ENCODE measurements around the gene SLC16A6. TPM values are rescaled to one million over a fixed set of nuclear protein-coding genes. Genes with fewer than 3 reads are reported as not detected.
"Not testable (repeated sequence)": the region's sequence is repeated elsewhere in the genome, so short reads cannot be mapped to it uniquely, and the experiment has no call there.

Gene SLC16A6
- total RNA-seq, 1 donor from 2014 or later: 2.7 TPM

DNA sequence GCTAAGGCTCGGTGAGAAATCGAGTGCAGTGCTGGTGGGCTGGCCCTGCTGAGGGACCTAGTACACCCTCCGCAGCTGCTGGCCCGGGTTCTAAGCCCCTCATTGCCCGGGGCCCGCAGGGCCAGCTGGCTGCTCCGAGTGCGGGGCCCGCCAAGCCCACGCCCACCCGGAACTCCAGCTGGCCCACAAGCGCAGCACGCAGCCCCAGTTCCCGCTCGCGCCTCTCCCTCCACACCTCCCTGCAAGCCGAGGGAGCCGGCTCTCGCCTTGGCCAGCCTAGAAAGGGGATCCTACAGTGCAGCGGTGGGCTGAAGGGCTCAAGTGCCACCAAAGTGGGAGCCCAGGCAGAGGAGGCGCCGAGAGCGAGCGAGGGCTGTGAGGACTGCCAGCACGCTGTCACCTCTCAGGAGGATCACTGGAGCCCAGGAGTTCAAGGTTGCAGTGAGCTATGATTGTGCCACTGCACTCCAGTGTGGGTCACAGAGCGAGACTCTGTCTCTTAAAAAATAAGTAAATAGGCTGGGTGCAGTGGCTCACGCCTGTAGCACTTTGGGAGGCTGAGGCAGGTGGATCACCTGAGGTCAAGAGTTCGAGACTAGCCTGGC lies 18.2 kb upstream of the SLC16A6 start:
- not testable (repeated sequence) for DNase-seq

DNA sequence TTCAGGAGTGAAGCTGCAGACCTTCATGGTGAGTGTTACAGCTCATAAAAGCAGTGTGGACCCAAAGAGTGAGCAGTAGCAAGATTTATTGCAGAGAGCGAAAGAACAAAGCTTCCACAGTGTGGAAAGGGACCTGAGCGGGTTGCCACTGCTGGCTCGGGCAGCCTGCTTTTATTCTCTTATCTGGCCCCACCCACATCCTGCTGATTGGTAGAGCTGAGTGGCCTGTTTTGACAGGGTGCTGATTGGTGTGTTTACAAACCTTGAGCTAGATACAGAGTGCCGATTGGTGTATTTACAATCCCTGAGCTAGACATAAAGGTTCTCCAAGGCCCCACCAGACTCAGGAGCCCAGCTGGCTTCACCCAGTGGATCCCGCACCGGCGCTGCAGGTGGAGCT lies 17.6 kb upstream of the SLC16A6 start:
- DNase-seq: not testable (repeated sequence)

DNA sequence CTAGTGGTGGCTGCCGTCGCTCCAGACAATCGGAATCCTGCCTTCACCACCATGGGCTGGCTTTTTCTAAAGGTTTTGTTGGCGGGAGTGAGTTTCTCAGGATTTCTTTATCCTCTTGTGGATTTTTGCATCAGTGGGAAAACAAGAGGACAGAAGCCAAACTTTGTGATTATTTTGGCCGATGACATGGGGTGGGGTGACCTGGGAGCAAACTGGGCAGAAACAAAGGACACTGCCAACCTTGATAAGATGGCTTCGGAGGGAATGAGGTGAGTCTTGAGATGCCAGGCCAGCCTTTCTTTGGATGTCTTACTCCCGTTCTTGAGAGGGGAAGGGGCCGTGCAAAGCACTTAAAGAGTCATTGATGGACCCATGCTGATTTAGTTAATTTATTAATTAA lies 16.5 kb upstream of the SLC16A6 start:
- DNase-seq: no peak

DNA sequence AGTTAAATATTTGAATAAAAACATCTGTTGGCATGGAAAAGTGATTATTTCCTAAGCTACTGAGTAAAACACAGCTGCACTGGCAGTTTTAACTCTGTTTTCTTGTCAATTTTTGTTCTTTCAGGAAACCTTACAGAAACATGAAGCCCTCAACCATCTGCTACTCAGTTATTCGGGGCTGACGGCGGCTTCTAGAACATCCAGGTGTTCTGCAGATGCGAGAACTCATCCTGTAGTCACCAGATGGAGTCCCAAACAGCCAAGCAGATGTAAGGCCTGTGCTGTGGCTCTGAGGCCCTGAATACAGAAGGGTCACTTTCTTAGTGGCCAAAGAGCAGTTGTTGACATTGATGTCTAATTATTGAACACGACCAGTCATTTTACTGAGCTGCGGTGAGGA lies 15.9 kb upstream of the SLC16A6 start:
- DNase-seq: peak; percentile 47

DNA sequence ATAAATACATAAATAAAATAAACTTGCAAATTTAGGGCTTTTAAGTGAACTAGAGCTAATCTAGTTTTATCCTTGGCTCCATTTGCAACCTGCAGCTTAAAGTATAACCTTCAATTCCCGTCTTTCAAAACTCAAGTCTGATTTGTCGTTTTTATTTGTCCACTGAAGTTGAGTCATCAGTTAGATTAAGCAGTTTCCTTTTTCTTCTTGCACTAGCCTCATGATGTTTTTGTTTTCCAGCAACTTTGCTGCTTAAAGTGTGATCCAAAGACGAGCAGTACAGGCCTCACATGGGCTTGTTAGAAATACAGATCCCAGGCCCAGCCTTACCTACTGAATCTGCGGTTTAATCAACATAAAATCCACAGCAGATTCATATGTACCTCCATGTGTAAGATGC lies 14.2 kb upstream of the SLC16A6 start:
- no peak for DNase-seq

DNA sequence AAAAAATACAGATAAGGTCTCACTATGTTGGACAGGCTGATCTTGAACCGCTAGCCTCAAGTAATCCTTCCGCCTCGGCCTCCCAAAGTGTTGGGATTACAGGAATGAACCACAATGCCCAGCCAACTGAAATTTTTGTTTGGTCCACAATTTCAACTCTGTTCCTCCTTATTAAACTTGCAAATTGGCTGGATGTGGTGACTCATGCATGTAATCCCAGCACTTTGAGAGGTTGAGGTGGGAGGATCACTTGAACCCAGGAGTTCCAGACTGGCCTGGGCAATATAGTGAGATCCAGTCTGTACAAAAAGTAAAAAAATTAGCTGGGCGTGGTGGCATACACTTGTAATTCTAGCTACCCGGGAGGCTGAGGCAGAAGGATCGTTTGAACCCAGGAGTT lies 13.8 kb upstream of the SLC16A6 start:
- DNase-seq: no peak

DNA sequence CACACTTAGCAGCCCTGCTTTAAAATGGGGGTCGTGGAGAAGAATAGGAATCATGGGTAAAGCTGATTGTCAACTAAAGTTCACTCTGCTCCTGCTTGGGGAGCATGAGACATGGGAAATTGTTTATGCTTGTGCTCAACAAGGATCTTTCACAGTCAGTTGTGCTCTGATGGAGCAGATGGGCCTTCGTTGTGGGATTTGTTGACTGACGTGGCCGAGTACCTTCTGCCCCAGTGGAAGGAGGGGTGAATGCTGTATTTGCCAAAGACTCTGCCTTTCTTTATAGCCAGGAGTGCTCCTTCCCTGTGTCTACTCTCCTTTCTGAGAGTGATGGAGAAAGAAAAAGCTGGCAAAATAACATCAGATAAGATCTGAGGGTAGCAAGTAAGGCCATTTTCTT lies 11.7 kb upstream of the SLC16A6 start:
- DNase-seq: no peak

DNA sequence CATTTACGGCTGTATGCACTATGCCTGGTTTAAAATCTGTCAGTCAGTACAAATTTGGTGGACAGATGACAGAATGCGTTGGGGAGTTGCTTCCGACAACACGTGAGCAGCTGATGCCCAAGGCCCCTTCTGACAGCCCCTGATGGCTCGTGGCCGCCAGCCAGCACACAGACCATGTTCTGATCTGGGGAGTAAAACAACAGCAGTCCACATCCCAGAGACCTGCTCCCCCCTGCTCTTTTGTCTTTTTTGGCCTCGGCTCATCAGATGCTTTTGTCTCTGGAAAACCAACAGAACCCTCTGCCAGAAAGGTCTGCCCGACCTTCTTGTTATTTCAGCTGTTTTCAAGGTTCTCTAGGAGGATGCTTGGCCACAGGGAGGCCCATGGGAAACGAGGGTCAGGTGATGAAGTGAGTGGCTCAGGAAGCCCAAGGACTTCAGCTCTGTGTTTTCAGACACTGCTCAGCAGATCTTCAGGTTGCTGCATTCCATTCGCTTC lies 11.2 kb upstream of the SLC16A6 start:
- DNase-seq: peak; percentile 42

DNA sequence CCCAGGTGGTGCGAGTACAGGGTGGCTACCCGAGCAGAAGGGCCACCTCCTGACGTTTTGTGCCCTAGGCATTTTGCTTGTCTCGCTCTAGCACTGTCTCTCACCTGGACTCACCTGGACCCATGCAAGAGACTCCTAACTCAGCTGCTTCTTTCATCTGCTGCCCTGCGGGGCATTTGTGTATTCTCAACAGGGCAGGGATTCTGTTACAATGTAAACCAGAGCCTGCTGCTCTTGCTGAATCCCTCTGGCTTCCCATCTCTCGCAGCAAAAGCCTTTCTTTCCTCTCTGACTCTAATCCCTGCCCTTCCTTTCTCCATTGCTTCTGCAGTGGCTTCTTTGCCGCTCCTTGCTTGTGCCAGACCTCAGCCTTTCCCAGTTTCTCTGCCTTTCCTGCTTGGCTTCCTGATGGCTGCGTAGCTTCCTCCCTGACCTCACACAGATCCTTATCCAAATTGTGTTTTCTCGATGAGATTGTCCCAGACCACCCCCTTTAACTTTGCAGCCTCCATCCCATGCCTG lies 10.6 kb upstream of the SLC16A6 start:
- DNase-seq: no peak

DNA sequence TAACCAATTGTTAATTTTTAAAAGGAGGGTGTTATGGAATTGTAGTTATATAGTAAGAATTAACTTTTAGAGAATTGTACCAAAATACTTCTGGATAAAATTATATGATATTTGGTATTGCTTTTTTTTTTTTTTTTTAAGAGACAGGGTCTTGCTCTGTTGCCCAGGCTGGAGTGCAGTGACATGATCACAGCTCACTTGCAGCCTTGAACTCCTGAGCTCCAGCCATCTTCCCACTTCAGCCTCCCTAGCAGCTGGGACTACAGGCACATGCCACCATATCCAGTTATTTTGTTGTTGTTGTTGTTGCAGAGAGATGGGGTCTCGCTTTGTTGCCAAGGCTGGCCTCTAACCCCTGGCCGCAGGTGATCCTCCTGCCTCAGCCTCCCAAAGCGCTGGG lies 8.9 kb upstream of the SLC16A6 start:
- DNase-seq: no peak

DNA sequence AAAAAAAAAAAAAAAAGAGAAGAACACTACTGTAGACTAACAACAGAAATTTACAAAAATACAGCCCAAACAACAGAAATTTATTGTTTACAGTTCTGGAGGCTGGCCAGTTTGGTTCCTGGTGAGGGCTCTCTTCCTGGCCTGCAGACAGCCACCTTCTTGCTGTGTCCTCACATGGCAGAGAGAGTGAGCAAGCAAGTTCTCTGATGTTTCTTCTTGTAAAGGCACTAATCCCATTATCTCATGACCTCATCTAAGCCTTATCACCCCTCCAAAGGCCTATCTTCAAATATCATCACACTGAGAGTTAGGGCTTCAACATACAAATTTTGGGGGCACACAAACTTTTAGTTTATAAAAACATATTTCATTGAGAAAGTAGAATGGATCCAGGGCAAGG lies 7.7 kb upstream of the SLC16A6 start:
- DNase-seq: no peak

DNA sequence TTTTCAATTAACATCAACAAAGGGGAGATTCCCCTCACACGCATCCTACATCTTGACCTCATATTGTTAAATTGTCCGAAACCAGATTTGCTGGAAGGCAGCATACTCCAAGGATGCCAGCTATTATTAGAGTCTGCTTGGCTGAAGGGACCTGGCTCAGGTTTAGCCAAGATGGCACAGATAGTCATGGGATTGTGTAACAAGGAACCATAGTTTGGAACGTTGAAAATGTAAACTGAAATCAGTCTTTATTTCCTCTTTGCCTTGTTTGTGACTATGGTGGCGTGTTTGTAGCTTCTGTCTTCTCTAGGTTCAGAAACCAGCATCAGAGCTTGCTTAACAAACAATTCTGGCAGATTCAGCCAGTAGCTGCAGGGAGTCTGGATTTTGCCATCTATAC lies 6.3 kb upstream of the SLC16A6 start:
- DNase-seq: no peak

DNA sequence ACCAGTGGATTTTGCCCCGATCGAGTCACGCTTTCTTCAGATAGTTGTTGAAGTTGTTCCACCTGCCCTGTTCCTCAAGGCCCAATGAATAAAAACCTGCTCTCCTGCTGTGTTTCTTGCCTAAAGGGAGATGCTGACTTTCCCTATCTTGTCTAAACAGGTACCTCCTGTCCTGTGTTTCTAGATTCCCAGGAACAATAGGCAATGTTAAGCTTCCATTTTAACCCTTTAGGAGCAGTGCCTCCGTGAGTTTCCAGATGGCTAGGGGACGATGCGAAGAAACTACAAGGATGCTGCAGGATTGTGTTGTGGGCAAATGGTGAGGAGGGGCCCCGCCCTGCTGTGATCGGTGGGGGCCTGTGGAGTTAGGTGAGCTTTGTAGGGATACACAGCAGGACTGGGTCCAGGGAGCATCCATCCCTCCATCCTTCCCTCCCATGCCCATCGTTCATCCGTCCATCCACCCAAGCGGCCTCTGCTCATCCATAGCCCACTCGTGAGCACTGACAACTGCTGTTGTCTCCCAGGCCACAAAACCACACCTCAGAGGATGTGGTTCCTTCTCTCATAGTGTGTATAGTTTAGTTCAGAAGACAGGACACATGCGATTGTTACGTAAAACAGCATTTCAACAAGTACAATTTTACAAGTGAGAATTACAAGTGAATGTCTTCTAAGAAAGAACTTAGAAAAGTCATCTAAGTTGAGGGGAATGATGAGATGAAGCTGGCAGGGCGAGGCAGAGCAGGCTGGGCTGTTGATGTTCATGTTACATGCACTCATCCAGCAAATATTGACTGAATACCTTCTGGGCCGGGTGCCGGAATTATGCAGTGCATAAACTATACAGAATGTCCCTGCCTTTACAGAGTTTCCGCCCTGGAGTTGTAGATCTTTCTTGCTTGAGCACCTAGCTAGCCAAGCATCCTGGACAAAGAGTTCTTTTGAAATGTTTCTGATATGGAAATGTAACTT lies 5.6 kb upstream of the SLC16A6 start:
- DNase-seq: peak; percentile 19

DNA sequence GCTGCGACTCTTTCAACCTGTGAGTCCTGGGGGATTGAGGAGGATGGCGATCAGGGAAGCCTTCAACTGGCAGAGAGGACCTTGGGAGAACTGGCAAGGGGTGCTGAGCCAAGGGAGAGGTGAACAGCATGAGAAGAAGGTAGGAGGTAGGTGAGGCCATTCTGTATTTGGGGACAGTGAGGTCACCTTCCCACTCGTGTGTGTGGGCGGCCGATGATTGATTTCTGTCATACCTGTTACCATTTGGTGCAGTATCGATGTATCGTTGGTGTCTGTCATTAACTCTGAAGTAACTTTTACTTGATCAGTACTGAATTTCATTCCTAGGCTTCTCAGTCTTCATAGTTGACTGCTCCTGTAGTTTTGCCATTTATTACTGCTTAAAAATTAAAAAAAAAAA lies 4.2 kb upstream of the SLC16A6 start:
- DNase-seq: no peak

DNA sequence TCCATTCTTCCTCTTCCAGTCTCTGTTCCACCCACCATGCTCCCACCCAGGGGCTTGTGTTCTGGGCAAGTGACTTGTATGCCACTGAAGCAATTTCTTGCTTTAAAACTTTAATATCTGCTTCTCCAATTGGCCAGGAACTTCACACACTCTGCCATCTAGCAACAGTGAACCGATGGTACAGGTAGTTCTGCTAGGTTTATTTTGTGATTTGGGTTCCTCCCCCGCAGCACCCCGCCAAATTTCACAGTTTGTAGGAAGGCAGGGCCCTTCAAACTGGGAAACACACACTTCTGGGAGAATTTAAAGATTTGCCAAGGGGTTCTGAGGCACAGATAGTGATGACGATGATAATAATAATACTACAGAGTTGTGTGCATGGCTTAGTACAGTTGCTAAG lies 3.7 kb upstream of the SLC16A6 start:
- no peak for DNase-seq

DNA sequence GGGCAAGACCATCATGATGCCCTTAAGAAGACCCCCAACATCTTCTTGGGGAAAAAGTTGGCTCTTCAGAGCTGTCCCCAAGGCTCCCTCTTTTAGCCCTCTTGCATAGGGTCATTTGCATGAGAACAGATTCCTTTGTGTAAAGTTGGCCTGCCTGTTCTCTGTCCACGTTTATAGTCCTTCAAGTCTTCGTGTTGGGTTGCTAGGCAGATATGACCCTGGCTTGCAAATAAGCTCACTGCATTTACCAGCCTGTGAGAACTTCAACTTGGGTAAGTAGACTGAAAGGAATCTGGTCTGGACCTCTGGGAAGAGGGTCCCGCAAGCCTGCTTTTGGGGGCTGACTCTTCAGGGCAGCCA lies 3.2 kb upstream of the SLC16A6 start:
- no peak for DNase-seq

DNA sequence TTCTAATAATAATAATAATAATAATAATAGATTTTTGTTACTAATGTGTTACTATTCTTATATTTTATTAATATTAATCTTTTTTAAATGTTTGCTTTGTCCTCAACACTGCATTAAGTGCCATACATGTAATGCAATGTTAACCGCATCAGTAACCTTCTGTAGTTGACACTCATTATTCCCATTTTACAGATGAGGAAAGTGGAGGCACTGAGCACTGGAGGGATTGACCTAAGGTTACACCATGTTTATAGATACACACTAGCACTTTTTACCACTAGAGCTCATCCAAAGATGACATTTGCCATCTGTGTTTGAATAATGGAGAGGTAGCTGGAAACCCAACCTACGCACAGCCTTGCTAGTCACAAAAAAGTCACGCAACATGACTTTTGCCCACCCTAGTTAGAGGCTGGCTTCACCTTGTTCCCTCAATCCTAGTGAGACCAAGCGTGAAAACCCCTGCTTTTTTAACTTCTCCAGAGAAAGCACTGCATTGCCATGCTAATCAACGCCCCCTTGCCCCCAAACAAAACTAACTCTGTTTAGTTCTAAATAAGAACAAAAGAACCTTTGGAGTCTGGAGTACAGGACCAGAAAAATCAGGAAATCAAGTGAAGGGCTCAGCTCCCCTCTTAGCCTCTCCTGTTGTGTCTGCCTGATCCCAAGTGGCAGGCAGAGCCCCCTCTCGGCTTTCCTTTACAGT lies 2.7 kb upstream of the SLC16A6 start:
- DNase-seq: no peak

DNA sequence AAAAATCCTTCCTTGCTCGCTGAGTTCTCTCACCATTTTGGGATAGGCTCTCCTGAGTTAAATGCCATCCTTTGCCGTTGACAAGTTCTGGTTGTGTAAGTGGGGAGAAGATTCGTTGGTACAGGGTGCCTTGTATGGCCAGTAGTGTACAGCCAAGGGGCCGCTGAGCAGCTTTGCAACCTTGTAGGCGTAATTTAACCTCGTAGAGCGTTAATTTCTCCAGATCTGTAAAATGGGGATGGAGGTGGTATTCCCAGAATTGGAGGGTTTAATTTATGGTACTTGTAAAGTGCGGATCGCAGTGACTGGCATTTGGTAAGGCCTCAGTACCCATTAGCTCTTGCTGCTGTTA lies 1.7 kb upstream of the SLC16A6 start:
- DNase-seq: no peak

DNA sequence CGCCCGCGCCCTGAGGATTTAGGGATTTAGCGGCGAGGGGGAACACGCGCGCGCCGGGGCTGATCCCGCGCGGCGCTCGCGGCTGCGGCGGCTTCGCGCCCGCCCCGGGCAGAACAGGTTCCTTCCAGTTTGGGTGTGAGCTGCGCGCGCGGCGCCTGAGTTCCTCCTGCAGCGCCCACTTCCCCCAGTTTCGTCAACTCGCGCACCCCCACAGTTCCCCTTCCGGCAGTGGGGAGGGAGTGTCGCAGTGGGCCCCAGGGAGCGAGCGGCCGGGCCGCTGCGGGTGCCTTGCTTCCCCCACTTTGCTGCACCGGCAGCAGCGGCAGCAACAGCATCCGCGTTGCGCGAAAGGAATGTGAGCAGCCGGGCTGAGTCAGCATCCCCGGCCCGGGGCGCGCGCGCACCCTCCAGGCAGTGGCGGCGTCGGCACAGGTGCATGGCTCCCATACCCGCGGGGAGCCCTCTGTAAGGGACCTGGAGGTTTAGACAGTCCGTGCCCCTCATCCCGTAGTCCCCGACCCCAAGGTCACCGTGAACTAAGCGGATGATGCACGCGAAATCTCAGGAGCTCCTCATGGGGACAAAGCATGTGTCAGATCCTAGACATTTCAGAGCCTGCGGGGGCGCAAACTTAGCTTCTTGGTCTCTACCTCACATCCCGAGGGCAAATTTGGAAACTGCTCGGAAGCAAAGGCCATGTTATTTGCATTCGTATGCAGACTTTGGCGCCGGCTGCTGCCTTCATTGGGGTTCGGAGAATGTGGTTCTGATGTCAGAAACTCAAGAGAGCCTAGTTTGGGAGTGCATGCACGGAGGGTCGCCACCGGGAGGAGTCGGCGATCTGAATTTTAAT lies 1.1 kb upstream of the SLC16A6 start:
- peak; percentile 72 for DNase-seq

DNA sequence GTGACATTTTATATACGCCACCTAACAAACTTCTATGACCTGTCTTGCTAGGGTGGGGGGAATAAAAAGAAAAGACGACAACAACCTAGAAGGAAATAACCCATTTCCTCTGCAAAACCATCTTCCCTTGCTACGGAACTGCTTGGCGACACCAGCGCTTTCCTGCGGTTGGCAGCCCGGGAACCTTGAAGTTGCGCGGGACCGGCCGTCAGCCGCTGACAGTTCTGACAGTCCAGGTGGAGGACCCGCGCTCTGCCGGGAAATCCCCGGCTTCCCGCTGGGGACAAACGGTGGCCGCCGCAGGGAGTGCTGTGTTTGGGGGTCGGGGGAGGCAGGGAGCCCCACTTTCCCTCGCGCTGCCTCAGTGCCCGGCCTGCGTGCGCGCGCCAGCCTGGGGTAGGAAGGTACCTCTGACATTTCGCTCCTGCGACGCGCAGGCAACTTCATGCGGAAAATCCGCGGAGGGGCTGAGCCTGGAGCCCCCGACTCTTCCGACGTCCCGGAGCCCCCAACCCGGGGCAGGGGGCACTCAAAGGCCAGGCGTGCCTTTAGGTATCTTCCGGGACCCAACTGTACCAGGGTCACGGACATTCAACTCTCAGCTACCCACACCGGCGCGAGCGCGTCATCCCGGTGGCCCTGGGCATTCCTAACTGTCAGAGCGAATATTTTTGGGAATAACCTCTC lies 516 bp downstream of the SLC16A6 start:
- peak; percentile 15 for DNase-seq

DNA sequence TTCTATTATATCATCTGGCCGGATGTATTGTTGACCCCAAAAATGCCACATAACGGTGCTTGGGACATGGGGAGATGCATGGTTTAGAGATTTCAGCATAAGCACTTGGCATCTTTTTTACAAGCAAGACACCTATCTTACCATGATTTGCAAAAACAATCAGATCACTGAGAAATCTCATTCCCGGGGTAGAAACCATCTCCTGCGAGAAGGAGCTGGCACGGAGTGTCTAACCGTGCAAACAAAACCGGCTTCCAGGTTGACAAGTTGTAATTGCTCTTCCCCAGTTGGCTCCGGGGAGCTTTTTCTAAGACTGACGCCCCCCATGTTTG lies 1.0 kb downstream of the SLC16A6 start:
- DNase-seq: no peak

DNA sequence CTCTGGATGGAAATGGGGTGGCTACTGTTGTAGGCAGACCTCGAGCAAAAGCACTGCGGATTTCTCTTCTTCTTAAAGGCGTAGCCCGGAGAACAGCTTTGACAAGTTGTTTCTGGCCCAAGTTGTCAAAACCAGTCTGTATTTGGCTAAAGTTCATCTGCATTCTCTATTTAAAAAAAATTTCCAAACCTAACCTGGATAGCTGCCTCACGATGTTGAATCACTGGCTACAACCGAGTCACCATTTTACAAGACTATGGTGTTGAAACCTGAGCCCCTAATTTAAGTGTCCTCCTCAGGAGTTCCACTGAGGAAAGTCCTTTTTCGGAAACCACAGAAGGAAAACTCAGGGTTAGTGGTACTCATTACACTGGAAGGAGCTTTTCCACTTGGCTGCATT lies 1.5 kb downstream of the SLC16A6 start:
- peak; percentile 28 for DNase-seq

All from tongue (tissue), 2 donors.